22Rv1 (cell line): ENCODE results near the gene SLX4.

Source experiments
- ZFX ChIP-seq: fragments of 450-650 bp; IDR thresholded peaks from 2 replicates; pipeline ENCODE4 v1.6.1; 2017; ENCODE audit warnings: antibody characterized with exemption, borderline replicate concordance
- TF ChIP-seq, protein P1 (sequence below): fragments of 450-650 bp; IDR thresholded peaks from 2 replicates; pipeline ENCODE4 v1.5.1; 2017; ENCODE audit warnings: mild to moderate bottlenecking

DNA sequence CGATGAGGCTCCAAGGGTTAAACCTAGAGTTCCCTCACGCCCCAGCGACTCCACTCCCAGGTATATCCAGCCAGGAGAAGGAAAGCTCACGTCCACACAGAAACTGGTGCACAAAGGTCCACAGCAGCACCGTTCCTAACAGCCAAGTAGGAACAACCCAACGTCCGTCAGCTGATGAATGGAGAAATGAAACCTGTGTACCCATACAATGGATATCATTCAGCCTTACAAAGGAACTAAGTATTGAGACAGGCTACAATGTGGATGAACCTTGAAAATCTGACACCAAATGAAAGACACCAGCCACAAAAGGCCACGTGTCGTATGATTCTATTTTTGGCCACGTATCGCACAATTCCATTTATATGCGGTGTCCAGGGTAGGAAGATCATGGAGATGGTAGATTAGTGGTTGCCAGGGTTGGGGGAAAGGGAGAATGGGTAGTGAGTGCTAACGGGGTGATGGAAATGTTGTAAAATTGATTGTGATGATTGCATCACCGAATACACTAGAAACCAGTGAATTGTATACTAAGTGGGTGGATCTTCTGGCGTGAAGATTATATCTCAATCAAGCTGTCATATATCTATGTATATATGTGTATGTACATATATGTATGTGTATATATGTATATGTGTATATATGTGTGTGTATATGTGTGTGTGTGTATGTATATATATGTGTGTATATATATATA, 64.3 kb downstream of the SLX4 start:
- TF ChIP-seq, protein P1, sequence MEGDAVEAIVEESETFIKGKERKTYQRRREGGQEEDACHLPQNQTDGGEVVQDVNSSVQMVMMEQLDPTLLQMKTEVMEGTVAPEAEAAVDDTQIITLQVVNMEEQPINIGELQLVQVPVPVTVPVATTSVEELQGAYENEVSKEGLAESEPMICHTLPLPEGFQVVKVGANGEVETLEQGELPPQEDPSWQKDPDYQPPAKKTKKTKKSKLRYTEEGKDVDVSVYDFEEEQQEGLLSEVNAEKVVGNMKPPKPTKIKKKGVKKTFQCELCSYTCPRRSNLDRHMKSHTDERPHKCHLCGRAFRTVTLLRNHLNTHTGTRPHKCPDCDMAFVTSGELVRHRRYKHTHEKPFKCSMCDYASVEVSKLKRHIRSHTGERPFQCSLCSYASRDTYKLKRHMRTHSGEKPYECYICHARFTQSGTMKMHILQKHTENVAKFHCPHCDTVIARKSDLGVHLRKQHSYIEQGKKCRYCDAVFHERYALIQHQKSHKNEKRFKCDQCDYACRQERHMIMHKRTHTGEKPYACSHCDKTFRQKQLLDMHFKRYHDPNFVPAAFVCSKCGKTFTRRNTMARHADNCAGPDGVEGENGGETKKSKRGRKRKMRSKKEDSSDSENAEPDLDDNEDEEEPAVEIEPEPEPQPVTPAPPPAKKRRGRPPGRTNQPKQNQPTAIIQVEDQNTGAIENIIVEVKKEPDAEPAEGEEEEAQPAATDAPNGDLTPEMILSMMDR = no peak
- TF ChIP-seq ZFX = no peak
